ENCODE data around the gene GLTPD2. TPM values are rescaled to one million over a fixed set of nuclear protein-coding genes. Genes with fewer than 3 reads are reported as not detected.

GLTPD2 gene
- total and polyA plus RNA-seq, 2 experiments from 2014 or later, result 0.47 to 1.3 TPM

DNA sequence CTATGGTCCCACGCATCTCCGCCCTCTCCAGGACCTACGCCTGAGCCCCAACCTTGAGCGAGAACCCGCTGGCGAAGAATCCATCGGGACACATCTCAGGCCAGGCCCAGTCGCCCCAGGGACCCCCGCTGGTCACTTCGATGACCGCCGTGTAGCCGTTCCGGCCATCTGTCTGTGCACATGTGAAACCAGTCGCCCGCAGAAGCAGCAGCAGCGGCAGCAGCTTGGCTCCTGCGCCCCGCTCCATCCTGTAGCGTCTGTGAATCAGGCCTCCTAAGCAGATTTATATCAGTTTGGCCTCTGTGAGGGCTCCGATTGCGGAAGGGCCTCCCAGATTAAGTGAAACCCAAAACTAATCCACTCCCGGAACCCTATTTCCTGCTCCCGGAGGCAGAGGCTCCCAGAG is 2.7 kb upstream of the GLTPD2 start, which contains the start of gene VMO1 (continued):
- TF ChIP-seq, protein P1, sequence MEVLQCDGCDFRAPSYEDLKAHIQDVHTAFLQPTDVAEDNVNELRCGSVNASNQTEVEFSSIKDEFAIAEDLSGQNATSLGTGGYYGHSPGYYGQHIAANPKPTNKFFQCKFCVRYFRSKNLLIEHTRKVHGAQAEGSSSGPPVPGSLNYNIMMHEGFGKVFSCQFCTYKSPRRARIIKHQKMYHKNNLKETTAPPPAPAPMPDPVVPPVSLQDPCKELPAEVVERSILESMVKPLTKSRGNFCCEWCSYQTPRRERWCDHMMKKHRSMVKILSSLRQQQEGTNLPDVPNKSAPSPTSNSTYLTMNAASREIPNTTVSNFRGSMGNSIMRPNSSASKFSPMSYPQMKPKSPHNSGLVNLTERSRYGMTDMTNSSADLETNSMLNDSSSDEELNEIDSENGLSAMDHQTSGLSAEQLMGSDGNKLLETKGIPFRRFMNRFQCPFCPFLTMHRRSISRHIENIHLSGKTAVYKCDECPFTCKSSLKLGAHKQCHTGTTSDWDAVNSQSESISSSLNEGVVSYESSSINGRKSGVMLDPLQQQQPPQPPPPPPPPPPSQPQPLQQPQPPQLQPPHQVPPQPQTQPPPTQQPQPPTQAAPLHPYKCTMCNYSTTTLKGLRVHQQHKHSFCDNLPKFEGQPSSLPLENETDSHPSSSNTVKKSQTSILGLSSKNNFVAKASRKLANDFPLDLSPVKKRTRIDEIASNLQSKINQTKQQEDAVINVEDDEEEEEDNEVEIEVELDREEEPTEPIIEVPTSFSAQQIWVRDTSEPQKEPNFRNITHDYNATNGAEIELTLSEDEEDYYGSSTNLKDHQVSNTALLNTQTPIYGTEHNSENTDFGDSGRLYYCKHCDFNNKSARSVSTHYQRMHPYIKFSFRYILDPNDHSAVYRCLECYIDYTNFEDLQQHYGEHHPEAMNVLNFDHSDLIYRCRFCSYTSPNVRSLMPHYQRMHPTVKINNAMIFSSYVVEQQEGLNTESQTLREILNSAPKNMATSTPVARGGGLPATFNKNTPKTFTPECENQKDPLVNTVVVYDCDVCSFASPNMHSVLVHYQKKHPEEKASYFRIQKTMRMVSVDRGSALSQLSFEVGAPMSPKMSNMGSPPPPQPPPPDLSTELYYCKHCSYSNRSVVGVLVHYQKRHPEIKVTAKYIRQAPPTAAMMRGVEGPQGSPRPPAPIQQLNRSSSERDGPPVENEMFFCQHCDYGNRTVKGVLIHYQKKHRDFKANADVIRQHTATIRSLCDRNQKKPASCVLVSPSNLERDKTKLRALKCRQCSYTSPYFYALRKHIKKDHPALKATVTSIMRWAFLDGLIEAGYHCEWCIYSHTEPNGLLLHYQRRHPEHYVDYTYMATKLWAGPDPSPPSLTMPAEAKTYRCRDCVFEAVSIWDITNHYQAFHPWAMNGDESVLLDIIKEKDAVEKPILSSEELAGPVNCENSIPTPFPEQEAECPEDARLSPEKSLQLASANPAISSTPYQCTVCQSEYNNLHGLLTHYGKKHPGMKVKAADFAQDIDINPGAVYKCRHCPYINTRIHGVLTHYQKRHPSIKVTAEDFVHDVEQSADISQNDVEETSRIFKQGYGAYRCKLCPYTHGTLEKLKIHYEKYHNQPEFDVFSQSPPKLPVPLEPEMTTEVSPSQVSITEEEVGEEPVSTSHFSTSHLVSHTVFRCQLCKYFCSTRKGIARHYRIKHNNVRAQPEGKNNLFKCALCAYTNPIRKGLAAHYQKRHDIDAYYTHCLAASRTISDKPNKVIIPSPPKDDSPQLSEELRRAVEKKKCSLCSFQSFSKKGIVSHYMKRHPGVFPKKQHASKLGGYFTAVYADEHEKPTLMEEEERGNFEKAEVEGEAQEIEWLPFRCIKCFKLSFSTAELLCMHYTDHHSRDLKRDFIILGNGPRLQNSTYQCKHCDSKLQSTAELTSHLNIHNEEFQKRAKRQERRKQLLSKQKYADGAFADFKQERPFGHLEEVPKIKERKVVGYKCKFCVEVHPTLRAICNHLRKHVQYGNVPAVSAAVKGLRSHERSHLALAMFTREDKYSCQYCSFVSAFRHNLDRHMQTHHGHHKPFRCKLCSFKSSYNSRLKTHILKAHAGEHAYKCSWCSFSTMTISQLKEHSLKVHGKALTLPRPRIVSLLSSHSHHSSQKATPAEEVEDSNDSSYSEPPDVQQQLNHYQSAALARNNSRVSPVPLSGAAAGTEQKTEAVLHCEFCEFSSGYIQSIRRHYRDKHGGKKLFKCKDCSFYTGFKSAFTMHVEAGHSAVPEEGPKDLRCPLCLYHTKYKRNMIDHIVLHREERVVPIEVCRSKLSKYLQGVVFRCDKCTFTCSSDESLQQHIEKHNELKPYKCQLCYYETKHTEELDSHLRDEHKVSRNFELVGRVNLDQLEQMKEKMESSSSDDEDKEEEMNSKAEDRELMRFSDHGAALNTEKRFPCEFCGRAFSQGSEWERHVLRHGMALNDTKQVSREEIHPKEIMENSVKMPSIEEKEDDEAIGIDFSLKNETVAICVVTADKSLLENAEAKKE (CRISPR knock-in tag; IDR thresholded peaks at IDR 0.05), result no peak
- TF ChIP-seq EZH2 (IDR thresholded peaks at IDR 0.05; ENCODE audit: low read depth, unreplicated experiment) (no peak), ZNF331 (CRISPR knock-in tag; IDR thresholded peaks at IDR 0.05; ENCODE audit: low read depth) (no peak), ZNF114 (CRISPR knock-in tag; IDR thresholded peaks at IDR 0.05) (no peak)
- TF ChIP-seq, protein P2, sequence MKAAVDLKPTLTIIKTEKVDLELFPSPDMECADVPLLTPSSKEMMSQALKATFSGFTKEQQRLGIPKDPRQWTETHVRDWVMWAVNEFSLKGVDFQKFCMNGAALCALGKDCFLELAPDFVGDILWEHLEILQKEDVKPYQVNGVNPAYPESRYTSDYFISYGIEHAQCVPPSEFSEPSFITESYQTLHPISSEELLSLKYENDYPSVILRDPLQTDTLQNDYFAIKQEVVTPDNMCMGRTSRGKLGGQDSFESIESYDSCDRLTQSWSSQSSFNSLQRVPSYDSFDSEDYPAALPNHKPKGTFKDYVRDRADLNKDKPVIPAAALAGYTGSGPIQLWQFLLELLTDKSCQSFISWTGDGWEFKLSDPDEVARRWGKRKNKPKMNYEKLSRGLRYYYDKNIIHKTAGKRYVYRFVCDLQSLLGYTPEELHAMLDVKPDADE (IDR thresholded peaks at IDR 0.05), result no peak

DNA sequence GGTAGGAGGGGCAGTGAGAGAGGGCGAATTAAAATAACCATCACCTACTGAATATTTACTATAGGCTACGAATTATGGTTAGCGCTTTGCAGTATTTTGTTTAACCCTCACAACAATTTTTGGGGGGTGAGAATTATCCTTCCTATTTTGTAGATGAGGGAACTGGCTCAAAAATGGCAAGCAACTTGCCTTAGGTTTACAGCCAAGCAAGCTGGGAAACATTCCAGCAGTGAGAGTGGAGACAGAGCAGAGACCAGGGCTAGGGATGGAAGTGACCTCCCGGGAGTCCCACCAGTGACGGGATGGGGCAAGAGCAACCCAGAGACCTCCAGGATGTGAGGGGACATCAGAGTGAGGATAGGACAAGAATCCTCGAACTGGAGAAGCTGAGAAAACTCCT is 2.2 kb upstream of the GLTPD2 start:
- Mint-ChIP-seq H3K27ac (no peak overlapping the region), H3K27me3 (ENCODE audit: insufficient read depth, low read depth, poor library complexity) (peaks cover 36% of the 10 kb centered on the region), H3K9me3 (no peaks in the 10 kb centered on the region; the same call in 2 of the 3 replicates), H3K4me1 (peaks cover 28% of the 10 kb centered on the region), H3K36me3 (ENCODE audit: low read depth) (peaks cover 5% of the 10 kb centered on the region; the same call in 1 of the 3 replicates), H3K4me3 (no peak overlapping the region; the same call in 2 of the 3 replicates)
- H3K79me2 ChIP-seq (replicated peaks; ENCODE audit: insufficient read depth), result no peaks in the 10 kb centered on the region
- no peaks in the 10 kb centered on the region for H4K20me1 ChIP-seq (replicated peaks; ENCODE audit: insufficient read depth)
- peak overlapping the region; percentile 99; the same call in 1 of the 2 replicates for H3K4me2 ChIP-seq
- DNase-seq (ENCODE audit: low spot score) (no peak), ATAC-seq (no peak)
- peak overlapping the region; percentile 62; the same call in 1 of the 2 replicates for H3K27ac ChIP-seq (ENCODE audit: low read depth)
- H3K9me2 ChIP-seq (ENCODE audit: insufficient read depth), result no peaks in the 10 kb centered on the region
- peaks cover 31% of the 10 kb centered on the region for H3K27me3 ChIP-seq (ENCODE audit: insufficient read depth)
- peaks cover 30% of the 10 kb centered on the region for H3K4me1 ChIP-seq (ENCODE audit: insufficient read depth)
- no peak overlapping the region for H3K4me3 ChIP-seq
- peaks cover 19% of the 10 kb centered on the region; the same call in 1 of the 2 replicates for H3F3A ChIP-seq (replicated peaks; ENCODE audit: low read depth)
- no peak overlapping the region for H2AFZ ChIP-seq
- no peaks in the 10 kb centered on the region for H3K36me3 ChIP-seq (ENCODE audit: insufficient read depth)
- TF ChIP-seq, protein P1 (CRISPR knock-in tag; IDR thresholded peaks at IDR 0.05), result no peak
- no peak for TF ChIP-seq STAT1 (IDR thresholded peaks at IDR 0.05; ENCODE audit: unreplicated experiment)
- no peak for TF ChIP-seq EZH2 (IDR thresholded peaks at IDR 0.05; ENCODE audit: low read depth, unreplicated experiment)
- TF ChIP-seq EZH2phosphoT487 (IDR thresholded peaks at IDR 0.05; ENCODE audit: unreplicated experiment), result no peak
- TF ChIP-seq CREB1 (CRISPR knock-in tag; IDR thresholded peaks at IDR 0.05; ENCODE audit: low read depth), result no peak
- TF ChIP-seq NANOG (IDR thresholded peaks at IDR 0.05; ENCODE audit: borderline replicate concordance), result no peak

All from GM23338 (cell line).